DMS79 (cell line): ENCODE data around the gene SV2C.

Experiments
- DNase-seq: peaks from one replicate; lab custom pipeline; 2025; lab: John Stamatoyannopoulos, UW

Gene SV2C

DNA sequence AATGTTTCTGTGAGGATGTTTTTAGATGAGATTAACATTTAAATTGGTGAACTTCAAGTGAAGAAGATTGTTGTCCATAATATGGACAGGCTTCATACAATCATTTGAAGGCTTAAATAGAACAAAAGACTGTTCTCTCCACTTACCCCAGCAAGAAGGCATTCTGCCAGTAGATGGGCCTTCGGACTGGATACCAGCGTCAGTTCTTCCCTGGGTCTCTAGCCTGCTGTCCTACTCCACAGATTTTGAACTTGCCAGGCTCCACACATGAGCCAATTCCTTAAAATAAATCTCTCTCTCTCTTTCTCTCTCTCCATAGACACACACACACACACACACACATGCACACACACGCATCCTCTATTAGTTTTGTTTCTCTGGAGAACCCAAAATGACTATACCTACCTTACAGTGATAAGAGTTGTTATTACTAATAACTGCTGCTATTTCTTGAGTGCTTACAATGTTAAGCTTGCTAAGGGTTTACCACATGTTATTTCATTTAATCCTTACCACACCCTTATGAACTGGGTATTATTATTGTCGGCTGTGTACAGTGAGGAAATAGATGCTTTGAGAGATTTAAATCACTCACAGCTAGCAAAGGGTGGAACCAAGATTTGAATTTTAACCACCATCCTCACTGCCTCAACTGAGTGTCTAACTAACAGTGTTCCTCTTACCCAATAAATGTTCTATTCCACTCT is 300.1 kb downstream of the SV2C start:
- no peak for DNase-seq

DNA sequence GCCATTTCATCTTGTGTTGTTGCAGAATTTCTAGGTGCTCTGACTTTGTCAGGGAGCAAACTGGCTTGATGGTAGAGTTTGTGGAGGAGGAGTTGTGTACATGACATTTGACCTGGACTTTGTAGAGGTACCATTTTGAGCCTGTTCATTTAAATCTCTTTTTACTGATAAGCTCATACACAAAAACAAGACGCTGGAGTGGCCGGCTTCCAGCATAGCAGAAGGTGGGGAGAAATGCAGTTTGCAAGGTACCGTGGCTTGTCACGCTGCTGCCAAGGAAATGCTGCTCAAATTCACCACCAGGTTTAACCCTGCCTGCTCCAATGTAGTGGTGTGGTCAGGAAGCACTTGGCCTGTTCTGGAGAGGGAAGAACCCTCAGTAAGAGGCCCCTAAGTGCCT is 301.0 kb downstream of the SV2C start:
- DNase-seq: no peak

DNA sequence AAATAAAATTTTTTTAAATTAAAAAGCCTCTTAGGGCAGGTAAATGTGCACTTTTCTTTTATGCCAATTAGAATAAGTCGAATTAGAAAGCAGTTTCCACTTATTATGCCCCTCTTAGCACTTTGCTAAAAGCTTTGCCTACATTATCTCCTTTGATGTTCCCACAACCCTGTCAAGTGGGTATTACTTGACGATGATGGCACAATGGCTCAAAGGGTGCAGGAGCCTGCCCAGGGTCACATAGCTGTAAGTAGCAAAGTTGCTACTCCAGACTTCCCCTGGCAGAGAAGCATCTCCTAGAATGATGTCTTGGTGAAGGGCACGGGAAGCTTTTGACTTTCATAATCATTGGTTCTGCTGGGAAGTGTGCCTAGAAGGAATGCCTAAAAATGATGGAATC is 301.5 kb downstream of the SV2C start:
- DNase-seq: no peak

DNA sequence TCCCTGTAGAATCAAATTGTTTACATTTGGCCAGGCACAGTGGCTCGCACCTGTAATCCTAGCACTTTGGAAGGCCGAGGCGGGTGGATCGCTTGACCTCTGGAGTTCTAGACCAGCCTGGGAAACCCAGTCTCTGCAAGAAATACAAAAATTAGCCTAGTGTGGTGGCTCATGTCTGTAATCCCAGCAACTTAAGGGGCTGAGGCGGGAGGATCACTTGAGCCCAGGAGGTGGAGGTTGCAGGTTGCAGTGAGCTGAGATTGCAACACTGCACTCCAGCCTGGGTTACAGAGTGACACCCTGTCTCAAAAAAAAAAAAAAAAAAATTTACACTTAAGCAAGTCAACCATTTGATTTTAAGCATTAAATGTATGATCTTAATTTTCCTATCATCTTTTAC is 302.4 kb downstream of the SV2C start:
- no peak for DNase-seq

DNA sequence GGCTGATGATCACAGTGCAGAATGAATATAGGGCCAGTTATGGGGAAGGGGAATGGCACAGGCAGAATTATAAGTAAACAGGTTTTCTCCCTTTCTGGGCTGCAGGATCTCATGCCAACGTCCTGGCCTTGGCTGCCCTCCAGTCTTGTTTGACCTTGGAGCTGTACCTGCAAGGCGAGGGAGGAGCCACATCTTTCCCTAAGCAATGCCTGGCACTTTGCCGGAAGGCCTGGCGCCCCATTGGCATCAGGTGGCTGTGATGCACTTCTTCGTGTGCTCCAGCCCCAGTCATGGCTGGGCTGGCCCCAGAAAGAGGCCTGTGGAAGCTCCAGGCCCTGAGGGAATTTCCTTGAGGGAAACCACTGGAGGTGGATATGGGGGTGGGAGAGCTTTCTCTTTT is 303.2 kb downstream of the SV2C start:
- no peak for DNase-seq

DNA sequence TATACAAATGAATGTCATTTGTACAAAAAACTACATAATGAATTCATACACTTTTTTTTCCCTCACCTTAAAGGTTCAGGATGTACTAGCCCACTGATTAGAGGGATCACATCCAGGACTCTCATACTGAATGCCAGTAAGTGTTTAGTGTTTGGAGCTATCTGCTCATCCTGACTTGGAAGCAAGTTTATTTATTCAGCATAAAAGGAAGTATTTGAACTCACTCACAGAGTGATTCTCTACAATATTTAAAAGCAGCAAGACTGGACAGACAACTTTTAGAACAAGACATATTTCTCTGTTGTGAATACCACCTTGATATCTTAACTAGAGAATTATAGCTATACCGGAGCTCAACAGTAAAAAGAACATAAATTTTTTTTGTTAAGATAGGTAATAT is 305.1 kb downstream of the SV2C start:
- no peak for DNase-seq

DNA sequence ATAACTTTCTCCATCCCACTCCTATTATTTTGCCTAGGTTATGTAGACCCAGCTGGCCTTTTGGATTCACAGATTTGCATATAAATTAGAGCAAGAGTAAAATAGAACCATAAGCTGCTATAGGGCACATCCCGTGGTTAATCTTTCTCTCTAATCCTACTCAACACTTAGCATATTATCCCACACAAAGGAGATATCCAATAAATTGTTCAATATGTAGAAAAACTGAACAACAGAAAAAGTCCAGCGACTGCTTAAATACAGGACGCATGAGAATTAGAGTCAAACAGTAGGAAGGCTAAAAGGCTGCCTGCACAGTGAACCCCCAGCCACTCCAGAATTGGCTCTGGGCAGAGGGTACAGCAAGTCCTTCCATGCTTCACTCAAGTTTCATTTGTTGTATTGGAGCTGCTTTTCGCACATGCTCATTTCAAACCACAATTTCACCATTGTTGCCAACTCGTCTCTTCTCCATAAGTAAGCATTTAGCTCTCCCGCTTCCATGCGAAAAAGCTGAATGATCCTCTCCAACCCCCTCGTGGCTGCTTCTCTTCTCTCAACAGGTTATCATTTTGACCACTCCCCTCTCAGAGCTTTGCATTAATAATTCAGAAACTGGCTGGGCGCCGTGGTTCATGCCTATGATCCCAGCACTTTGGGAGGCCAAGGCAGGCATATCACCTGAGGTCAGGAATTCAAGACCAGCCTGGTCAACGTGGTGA is 305.8 kb downstream of the SV2C start:
- no peak for DNase-seq

DNA sequence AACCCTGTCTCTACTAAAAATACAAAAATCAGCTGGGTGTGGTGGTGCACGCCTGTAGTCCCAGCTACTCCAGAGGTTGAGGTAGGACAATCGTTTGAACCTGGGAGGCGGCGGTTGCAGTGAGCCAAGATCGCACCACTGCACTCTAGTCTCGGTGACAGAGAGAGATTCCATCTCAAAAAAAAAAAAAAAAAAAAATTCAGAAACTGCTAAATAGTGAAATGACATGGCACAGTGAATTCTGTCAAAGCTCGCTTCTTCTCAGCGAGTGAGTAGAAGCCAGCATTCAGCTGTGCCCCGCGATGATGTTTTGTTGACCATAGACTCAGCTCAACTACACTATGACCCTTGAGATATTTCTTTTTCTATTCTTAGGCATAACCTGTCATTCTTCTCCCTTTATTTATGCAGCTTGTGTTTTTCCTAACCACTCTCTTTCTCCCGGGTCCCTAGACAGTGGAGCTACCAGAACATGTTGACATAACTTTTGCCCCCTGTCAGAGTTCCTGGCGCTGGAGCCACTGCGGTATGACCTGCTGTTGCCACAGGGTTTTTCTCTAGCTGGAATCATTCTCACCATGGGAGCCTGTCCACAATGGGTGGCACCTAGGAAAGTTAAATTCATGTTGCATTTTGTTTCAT is 306.5 kb downstream of the SV2C start:
- no peak for DNase-seq

DNA sequence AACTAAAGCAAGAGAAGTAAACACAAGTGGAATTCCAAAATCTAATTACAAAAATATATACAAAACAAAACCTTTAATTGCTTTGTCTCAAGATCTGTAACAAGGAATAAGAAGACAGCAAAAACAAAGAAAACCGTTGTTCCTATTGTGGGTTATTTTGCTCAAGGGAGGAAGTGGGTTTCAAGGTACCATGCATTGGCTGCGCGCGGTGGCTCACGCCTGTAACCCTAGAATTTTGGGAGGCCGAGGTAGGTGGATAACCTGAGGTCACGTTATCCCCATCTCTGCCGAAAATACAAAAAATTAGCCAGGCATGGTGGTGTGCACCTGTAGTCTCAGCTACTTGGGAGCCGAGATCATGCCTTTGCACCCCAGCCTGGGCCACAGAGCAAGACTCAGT is 307.8 kb downstream of the SV2C start:
- no peak for DNase-seq

DNA sequence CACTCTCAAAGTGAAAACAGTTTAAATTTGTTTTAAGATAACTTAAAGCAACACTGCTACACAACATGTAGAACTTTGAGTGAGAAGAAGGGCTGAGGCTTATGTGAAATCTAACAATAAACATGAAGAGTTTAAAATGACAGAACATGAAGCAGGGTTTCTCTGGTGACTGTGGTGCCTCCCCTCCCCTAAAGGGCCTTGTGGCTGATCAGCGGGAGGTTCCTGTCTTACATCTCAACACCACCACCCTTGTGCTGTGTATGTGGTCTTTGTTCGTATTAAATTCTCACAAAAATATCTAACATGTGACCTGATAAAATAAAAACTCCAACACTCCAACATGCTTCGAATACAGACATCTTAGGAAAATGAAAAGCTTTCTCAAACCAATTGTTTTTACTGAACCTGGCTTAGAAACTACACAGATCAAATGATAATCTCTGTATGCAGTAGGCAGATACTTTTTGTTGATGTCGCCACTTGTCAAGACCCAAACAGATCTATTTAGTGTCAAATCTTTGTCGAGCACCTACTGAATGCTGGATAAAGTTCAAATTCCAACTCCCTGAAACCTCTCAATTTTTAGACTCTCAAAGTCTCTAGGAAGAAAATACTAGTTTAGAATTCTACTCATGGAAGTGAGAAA is 310.0 kb downstream of the SV2C start:
- DNase-seq: no peak

DNA sequence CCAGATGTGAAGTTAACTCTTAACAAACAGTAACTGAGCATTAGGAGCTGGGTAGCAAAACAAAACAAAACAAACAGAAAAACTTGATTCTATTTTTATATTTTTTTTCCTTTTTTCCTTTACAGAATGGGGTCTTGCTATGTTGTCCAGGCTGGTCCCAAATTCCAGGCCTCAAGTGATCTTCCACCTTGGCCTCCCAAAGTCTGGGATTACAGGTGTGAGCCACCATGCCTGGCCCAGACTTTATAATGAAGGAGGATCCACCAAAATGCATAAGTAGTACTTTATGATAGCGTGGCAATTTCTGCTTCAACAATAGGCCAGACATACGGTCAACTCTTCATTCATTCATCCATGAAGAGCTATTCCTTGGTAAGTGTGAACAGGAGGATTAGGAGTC is 314.0 kb downstream of the SV2C start:
- DNase-seq: no peak

DNA sequence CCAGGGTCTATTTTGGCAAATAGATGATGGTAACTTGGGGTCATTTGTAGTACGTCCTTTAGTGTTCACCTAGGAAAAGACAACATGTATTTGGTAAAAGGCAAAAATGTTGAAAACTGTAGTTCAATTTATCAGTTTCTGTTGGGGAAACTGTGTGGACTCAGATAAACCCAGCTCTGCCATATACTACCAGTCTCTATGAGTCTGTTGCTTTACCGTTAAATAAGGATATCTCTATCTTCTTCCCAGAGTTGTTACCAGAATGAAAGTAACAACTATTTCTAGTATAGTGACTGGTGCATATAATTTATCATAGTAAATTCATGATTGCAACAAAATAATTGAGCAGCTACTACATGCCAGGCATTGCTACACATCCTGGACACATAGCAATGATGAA is 316.1 kb downstream of the SV2C start:
- DNase-seq: no peak

DNA sequence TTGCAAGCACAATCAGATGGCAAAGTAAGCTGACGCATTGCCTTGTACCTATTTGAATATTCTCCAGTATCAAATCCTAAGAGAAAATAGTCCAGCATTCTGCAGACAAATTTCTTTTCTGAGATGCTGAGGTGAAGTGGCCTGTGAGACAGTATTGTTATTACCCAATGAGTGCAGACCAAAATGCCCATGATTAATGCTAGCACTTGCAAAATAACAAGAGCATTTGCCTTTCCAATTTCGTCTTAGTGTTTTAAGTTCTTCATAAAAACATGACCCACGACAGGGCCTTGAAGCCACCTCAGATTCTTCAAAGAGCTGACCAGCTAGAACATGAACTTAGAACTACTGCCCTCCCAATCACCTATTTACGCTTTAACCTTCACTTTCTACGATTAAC is 317.3 kb downstream of the SV2C start:
- DNase-seq: no peak

DNA sequence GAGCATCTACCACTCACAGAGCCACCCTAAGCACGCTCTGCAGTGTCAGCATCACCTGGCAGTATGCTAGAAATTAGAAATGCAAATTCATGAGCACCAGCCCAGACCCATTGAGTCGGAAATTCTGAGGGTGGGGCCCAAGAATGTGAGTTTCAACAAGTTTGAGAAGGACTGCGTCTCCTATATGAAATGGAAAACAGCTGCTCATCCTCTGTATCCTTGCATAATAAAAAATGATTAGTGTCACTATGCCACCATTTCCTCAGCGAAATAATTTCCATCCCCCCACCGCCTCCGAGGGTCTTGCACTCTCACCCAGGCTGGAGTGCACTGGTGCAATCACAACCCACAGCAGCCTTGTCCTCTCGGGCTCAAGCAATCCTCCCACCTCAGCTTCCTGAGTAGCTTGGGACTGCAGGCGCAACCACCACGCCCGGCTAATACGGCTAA is 318.6 kb downstream of the SV2C start:
- DNase-seq: no peak

DNA sequence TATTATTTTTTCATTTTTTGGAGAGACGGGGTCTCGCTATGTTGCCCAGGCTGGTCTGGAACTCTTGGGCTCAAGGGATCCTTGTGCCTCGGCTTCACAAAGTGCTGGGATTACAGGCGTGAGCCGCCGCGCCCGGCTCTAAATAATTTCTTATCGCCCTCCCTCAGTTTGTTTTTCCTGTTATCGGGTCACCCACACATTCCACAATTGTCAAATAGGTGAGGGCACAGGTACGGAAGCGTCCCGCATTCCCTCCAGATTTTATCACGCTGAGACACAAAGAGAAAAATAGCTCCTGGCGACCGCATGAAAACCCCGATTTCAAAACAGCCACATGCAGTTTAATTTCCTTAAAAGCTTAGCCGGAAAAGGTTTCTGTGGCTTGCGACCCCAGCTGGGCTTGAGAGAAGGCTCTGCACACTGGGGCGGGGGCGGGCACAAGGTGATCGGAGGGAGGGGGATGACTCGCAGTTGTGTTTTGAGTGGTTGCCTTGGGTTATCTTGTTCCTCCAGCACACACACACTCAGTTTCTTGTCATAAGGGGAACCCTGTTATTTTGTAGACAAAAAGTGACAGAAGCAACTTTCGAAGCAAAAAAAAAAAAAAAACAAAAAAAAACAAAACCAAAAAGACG is 319.2 kb downstream of the SV2C start:
- no peak for DNase-seq

DNA sequence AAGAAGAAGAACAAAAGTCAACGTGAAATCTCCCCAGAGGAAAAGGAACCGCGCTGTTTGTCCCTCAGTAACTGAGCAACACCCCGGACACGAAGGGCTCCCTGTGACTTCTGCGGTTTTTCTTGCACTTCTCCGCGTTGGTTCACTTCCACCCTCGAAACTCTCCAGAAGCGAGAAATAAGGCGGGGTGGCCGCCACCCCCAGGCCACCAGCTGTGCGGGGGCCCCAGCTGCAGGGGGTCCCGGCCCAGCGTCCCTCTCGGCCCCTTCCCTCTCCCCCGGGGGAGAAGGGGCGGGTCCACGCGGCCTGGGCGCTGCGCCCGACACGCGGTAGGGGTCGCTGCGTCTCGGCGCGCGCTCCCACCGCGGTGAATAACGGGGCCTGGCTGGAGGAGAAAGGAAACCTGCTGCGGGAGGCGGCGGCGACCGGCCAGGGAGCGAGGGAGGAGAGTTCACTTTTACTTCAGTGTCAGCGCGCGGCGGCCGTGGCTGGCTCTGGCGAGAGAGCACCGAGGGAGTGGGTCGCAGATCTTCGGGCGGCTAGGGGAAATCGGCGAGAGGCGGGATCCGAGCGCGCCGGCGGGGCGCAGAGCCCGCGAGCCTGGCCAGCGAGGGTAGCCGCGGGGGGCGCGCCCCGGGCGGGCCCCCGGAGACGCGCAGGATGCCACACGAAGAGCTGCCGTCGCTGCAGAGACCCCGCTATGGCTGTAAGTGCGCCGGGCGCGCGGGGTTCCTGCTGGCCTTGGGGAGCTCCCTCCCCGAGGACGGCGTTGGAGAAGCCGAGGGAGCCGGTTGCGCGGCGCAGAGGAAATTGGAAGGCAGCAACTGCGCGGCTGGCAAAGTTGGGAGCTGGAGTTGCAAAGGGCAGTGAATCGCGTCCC is 319.9 kb downstream of the SV2C start, which contains the start of gene IQGAP2:
IQGAP2 (plus strand) TSS at position 400 of the 880 bp plus-strand sequence; CDS start at position 661, 261 bp downstream.
- DNase-seq: no peak
